Measurements from ENCODE around the gene TRIM2. TPM values are rescaled to one million over a fixed set of nuclear protein-coding genes. Genes with fewer than 3 reads are reported as not detected.

Gene TRIM2
- 19.0 and 22.9 TPM in 2 replicates for total RNA-seq

GRCh38 chr4:153204247-153204671 lies at the start of gene TRIM2:
TSS of gene TRIM2 (plus strand) at chr4:153204443. CDS start at chr4:153204531, 88 bp downstream.

GRCh38 chr4:153344131-153345011 lies 140.1 kb downstream of the TRIM2 start, which contains the start of gene MND1:
TSS of gene MND1 (plus strand) at chr4:153344688. CDS start at chr4:153344738, 50 bp downstream.

Other genes starting within 250 kb of the TRIM2 start
- gene MND1, start 140.2 kb downstream of the TRIM2 start, total RNA-seq = 0.50 and 0.59 TPM in 2 replicates